ENCODE results near the gene ATP8B3.
"Not testable (repeated sequence)": the region's sequence is repeated elsewhere in the genome, so short reads cannot be mapped to it uniquely, and the experiment has no call there.

ATP8B3 gene

DNA sequence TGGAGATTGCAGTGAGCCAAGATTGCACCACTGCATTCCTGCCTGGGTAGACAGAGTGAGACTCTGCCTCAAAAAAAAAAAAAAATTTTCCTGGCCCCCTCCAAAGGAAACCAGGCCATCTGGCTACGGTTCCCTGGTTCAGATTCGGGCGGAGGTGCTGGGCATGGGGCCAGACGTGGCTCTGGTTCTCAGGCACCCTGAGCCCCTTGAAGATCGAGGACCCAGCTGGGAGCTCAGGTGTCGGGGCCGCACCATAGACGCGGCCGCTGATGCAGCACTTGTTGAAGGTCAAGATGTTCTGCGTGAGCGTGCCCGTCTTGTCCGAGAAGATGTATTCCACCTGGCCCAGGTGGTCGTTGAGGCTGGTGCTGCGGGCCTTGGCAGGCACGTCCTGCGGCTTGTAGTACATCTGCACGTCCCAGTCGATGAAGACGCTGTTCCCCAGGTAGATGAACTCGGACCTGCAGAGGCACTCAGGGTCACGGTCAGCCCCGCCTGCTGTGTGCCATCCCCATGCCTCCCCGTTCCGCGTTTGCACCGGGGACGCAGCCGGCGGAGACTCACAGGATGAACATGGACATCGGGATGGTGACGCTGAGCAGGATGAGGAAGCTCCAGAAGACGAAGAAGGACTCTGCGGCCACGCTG is 12.3 kb downstream of the ATP8B3 start:
- no peak for DNase-seq (ENCODE audit: low read depth in 2 of 3, low spot score in 1 of 3)

DNA sequence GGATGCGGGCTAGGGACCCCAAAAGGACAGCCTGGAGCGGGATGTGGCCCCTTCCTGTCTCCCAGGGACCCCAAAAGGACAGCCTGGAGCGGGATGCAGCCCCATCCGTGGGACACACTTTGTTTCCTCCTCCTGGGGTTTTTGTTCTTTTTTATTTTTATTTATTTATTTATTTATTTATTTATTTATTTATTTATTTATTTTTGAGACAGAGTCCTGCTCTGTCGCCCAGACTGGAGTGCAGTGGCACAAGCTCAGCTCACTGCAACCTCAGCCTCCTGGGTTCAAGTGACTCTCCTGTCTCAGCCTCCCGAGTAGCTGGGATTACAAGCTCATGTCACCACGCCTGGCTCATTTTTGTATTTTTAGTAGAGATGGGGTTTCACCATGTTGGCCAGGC is 14.8 kb downstream of the ATP8B3 start:
- DNase-seq (ENCODE audit: low read depth in 2 of 3, low spot score in 1 of 3): not testable (repeated sequence)

DNA sequence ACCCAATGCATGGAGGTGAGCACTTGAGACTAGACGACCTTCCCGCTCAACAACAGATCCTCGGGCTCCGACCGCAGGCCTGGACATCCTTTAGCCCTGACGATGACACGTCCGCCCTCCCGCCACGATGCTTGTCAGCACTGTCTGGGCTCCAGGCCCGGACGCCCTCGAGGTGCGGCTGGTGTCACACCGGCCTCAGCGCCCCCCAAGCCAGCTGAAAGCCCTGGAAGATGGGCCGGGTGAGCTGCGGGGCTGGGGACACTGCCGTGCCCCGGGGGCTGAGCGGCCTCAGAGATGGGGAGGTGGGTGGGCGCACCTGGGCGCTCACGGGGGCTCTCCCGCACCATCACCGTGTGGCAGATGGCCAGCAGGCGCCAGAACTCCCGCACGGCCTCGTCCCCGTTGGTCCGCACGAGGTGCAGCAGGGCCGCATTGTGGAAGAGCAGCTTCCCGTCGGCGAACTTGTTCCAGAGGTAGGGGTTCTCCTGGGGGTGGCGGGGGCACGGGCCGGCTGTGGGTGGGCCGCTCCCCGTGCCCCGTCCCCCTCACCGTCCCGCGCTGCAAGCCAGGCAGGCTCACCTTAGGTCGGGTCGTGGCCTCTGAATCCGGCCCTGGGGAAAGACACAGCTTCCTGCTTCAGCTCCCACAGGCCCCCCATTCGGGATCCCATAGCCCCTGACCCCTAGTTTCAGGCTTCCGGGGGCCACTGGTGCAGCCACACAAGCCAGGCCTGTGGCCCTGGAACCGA is 15.5 kb downstream of the ATP8B3 start:
- no peak for DNase-seq (ENCODE audit: low read depth in 2 of 3, low spot score in 1 of 3)

DNA sequence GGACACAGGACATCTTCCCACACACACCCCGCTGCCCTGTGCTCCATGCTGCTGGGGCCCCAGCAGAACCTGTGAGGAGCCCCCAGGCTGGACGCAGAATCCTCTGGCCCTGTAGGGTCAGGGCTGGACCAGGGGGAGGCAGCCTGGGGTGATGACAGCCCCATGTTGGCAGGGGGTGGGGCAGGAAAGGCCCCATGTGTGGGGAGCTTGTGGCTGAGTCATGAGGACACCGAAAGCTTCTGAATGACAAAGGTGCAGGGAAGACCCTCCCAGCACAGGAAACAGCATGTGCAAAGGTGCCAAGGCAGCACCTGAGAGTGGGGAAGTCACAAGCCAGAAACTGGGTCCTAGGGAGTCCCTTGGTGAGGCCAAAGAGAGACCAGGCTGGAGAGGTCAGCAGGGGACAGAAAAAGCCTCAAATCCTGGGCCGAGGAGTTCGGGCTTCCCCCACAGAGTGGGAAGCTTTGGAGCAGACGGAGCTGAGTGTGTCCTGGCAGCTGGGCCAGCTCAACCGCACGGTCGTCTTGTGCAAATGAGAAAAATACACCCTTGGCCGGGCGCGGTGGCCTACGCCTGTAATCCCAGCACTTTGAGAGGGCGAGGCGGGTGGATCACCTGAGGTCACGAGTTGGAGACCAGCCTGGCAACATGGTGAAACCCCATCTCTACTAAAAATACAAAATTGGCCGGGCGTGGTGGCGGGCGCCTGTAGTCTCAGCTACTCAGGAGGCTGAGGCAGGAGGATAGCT is 17.5 kb downstream of the ATP8B3 start:
- no peak for DNase-seq (ENCODE audit: low read depth in 2 of 3, low spot score in 1 of 3)

DNA sequence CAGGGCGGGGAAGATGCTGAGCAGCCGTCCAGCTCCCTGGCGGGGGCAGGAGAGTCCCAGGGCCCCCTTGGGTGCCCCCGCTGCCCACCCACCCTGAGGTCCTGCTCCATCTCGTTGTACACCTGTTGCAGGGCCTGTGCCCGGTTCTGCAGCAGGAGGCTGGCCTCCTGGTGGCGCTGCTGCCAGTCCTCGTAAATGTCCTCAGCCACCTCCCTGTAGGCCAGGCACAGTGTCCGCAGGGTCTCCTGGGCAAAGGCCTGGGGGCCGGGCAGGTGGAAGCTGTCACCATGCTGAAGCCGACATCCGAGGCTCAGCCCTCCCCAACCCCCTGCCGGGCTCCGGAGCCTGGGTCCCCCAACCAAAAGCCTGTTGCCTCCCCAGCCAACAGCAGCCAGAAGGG is 20.2 kb downstream of the ATP8B3 start:
- DNase-seq (ENCODE audit: low read depth in 2 of 3, low spot score in 1 of 3): no peak

DNA sequence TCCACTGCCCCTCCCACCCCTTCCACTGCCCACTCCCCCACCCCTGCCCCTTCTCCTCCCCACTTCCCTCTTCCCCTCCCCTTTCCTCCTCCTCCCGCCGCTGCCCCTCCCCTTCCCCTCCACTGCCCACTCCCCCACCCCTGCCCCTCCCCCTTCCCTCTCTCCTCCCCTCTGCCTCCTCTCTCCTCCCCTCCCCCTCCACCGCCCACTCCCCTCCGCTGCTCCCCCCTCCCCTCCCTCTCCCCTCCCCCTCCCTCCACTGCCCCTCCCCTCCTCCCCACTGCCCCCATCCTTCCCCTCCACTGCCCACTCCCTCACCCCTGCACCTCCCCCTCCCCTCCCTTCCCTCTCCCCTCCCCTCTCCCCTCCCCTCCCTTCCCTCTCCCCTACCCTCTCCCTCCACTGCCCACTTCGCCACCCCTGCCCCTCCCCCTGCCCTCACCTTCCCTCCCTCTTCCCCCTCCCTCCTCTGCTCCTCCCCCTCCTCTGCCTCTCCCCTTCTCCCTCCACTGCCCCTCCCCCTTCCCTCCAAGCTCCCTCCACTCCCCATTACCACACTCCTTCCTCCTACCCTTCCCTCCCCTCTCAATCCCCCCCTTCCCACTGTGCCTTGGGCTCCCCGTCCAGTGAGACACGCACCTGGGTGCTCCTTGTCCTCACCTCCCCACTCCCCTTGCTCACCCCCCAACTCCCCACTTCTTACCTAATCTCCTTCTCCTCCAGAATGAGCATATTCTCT is 21.9 kb downstream of the ATP8B3 start:
- no peak for DNase-seq (ENCODE audit: low read depth in 2 of 3, low spot score in 1 of 3)

DNA sequence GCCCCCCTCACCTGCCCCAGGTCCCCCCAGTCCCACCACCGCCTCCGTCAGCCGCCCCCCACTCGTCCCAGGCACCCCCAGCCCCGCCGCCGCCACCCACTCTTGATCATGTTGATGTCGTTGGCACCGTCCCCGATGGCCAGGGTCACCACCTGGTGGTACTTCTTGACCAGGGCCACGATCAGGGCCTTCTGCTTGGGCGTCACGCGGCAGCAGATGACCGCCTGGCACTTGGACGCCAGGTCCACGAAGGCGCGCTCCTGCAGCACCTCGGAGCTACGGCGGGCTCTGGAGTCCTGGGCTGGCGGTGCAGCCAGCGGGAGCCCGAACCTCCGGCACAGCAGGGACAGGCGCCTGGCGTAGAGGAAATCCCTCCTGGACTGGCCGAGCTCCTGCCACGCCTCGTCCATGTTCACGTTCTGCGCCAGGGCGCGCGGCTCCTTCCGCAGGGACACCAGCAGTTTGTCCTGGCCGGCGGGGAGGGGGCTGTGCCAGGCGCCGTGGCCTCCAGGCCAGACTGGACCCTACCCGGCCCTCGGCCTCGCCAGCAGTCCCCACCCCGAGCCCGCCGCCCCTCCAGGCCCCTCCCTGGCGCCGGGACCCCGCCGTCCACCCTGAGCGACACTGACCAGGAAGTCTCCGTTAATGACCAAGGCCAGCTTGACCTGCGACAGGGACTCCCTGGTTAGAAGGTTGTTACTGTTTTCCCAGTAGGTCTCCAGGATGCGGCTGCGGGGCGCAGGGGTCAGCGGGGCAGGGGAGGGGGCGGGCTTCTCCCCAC is 22.6 kb downstream of the ATP8B3 start:
- DNase-seq (ENCODE audit: low read depth in 2 of 3, low spot score in 1 of 3): no peak

DNA sequence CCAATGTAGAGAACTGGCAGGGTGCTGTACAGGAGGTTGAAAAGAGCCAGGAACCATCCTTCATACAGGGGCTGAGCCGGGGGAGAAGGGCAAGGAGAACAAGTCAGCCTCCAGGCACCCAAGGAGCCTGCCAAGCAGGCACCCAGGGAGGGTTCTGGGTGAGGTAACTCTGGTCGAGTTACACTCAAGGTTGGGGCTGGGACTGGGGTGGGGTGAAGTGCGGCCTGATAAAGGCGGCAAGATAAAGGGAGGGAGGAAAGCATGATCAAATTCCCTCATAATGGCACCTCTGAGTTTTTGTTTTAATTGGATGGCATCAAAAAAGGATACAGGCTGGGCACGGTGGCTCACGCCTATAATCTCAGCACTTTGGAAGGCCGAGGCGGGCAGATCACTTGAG is 25.0 kb downstream of the ATP8B3 start:
- no peak for DNase-seq (ENCODE audit: low read depth in 2 of 3, low spot score in 1 of 3)

DNA sequence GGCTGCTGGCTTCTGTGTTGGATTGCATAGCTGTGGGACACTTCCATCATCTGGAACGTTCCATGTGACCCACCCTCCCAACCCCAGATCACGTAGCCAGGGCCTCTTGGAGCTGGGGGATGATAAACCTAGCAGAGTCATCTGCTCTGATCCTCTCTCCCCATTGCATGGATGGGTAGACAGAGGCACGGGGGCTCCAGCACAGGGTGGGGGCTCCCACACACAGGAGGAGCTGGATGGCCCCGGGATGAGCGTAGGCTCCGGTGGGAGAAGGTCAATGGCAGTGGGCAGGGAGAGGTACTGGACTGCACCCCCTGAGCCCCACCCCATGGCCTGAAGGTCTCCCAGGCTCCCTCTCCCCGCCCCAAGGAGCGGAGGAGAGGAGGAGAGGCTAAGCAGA is 25.4 kb downstream of the ATP8B3 start:
- DNase-seq (ENCODE audit: low read depth in 2 of 3, low spot score in 1 of 3): no peak

DNA sequence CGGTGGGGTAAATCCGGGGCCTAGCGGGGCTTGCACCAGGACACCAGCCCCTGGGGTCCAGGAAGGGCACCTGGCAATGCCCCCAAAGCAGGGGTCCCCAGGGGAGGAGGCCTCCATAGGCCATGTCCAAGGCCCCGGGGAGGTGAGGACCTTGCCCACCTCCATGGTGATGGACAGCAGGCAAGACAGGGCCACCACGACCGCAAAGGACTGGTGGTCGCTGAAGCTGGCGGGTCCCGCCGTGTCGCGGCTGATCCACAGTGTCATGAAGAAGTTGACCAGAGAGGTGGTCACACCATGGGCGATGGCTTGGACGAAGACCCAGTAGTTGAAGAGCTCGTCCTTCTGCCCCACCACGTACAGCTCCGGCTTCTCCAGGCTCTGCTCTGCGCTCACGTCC is 26.8 kb downstream of the ATP8B3 start:
- no peak for DNase-seq (ENCODE audit: low read depth in 2 of 3, low spot score in 1 of 3)

DNA sequence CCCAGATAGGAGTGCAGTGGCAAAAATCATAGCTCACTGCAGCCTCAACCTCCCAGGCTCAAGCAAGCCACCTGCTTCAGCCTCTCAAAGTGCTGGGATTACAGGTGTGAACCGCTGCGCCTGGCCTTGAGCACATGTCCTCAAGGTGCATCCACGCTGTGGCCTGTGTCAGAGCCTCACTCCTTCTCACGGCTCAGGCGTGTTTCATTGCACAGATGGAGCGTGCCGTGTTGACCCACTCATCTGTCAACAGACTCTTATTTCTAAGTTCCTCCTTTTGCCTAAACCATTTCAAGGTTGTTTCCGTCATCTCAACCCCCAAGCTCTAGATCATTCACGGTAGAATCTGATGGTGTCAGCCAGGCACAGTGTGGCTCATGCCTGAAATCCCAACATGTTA is 28.2 kb downstream of the ATP8B3 start:
- DNase-seq (ENCODE audit: low read depth in 2 of 3, low spot score in 1 of 3): no peak

DNA sequence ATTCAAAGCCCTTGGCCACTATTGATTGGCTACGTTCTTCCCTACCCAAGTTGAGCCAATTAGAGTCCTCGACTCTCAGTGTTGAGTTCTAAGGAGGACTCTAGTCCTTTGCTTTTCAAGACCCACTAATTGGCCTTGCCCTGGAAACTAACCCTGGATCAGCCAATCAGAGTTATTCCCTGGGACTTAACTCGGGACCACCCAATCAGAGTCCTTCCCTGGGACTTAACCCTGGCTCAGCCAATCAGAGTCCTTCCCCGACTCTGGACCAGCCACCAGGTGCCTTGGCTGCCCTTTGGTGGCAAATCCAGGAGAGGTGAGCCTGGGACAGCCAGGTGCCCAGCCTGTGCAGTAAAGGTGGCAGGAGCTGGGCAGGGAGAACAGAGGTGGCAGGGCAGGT is 28.7 kb downstream of the ATP8B3 start:
- no peak for DNase-seq (ENCODE audit: low read depth in 2 of 3, low spot score in 1 of 3)

DNA sequence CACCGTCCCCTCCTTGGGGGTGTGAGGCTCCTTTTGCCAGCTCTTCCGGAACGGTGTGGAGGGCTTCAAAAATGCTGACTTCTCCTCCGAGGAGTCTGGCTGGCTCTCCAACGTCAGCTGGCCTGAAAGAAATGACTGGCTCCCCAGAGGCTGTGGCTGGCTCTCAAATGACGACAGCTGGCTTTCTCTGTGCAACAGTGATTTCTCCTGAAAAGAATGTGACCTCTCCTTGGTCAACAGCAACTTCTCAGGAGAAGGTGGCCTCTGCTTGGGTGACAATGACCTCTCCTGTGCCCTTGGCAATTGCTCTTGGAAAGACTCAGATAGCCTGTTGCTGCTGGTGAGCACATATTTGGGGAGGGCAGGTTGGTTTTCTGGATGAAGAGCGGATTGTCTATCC is 29.6 kb downstream of the ATP8B3 start:
- no peak for DNase-seq (ENCODE audit: low read depth in 2 of 3, low spot score in 1 of 3)

DNA sequence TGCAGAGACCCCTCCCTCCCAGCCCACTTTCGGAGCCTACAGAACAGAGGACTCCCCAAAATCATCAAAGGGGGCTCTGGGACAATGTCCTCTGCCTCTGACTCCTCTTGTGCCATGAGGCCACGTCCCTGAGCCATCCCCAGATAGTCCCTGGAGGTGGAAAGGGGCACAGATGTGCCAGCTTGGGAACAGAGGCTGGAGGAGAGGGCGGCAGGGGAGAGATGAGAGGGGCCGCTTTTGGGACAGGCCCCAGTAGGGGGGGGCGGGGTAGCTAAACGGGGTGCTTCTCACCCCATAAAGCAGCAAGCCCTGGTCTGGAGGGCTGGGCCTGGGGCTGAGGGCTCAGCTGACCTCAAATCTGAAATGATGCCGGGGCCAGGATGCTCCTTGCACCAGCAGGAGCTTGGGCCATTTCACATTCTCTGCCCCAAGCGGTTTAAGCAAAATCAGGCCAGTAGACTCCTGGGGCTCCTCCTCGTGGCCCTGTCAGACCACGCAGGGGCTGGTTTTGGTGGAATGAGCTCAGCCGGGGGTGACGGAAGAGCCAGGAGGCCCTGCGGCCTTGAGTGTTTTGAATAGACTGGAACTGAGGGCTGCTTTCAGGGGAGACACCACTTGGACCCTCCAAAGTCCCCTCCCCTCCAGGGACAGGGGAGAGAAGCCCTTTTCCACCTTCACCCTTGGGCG is 31.7 kb downstream of the ATP8B3 start:
- DNase-seq (ENCODE audit: low read depth in 2 of 3, low spot score in 1 of 3): no peak

DNA sequence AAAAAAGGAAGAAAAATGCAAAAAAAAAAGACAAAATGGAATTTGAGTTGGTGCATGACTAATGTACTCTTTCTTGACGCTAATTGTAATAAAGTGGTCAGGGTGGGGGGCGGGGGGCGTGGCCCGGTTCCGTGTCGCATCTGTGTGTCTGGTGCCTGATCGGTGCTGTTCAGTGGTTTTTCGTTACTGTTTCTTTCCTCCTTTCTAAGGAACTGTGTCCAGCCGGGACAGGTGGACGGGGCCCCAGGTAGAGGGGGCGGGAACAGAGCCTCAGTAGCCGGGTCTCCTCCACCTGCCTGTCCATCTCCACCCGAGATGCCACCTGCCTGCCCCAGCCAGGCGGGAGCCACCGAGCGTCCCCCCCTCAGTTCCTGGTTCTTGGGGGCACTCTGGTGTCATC is 32.5 kb downstream of the ATP8B3 start:
- no peak for DNase-seq (ENCODE audit: low read depth in 2 of 3, low spot score in 1 of 3)

DNA sequence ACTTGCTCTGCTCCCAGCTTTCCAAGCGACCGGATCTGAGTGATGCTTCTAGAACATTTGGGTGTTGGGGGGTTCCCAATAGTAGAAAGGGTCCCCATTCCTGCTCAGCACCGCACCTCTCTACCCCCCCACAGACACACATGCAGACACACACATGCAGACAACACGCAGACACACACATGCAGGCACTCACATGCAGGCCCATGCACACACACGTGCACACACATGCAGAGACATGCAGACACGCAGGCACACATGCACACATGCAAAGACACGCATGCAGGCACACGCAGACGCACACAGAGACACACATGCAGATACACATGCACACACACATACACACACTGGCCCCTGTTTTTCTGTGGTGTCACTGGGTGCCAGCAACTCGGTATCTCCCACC is 34.9 kb downstream of the ATP8B3 start:
- no peak for DNase-seq (ENCODE audit: low read depth in 2 of 3, low spot score in 1 of 3)

DNA sequence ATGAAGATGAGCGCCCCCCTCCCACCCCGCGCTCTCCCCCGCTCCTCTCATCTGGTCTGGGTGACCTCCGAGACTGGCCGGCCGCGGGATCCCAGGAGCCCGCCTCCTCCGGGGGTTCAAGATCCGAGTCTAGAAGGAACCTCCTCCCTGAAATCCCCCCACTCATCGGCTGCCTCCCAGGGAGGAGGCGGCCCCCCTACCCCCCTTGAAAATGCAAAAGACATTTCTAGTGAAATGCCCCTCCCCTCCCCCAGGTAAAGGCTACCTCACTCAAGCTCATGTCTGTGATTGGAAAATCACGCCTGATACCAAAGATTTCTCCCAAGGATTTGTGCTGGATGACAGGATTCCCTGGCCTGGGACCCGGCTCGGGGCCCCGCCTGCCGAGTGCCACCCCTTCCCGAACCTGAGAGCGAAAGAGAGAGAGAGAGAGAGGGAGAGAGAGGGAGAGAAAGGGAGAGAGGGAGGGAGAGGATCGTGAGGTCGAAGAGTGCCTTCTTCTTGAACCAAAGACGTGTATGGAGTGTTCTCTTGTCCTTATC is 35.4 kb downstream of the ATP8B3 start:
- no peak for DNase-seq (ENCODE audit: low read depth in 2 of 3, low spot score in 1 of 3)

DNA sequence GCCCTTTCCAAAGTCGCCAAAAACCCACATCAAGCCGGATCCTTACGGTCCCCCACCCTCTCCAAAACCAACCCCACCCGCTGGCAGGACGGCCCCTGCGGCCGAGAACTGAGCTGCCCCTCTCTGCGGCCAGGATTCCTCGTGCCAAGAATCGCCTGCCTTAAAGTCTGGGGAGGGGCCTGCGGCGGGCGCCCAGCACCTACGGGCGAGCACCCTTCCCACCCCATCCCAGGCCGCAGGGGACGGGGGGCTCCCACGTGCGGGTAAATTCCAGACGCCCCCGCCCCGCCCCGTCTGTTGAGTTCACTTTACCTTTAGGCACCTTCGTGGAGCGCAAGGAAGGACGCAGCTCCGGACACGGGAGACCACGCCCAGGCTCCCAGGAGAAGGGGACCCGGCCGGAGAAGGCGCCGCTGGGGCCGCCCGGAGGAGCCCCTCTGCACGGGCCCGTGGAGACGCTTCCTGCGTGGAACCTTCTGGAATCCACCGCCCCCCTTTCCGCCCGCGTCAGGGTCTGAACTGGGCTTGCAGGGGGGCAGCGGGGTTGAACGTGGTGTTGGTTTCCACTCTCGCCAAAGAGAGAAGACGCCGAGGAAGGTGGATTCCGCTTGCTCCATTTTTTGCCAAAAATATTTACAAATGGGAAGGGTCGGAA is 36.0 kb downstream of the ATP8B3 start:
- no peak for DNase-seq (ENCODE audit: low read depth in 2 of 3, low spot score in 1 of 3)

DNA sequence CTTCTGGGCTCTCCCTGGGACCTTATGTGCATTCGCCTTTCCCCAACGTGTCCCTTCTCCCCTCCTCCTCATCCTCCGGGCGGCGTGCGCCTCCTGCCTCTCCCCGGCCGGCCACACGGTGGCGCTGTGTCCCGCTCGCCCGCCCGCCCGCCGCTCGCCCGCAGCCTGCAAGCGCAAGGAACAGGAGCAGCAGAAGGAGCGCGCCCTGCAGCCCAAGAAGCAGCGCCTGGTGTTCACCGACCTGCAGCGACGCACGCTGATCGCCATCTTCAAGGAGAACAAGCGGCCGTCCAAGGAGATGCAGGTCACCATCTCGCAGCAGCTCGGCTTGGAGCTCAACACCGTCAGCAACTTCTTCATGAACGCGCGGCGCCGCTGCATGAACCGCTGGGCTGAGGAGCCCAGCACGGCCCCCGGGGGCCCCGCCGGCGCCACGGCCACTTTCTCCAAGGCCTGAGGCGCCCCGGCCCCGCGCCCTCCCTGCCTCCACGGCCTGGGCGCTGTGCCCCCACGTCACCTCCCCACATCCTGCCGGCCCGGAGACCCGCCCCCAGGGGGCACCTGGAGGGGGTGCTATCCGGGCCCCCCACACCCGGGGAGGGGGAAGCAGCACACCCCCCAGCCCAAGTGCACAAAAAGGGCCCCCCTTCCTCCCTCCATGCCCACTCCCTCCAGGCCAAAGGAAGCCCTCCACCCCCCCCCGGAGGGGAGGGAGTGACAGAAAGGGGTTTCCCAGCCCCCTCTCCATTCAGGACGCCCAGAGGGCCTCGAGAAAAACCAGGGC is 36.9 kb downstream of the ATP8B3 start:
- DNase-seq (ENCODE audit: low read depth in 2 of 3, low spot score in 1 of 3): no peak
